ENCODE results near the gene TNFAIP3. TPM values are rescaled to one million over a fixed set of nuclear protein-coding genes. Genes with fewer than 3 reads are reported as not detected.

The TNFAIP3 gene
- total and polyA plus RNA-seq, 2 of the 8 experiments (the other 6 are each of a cell fraction or from before 2014, with no cell fraction given), result 1.6 to 2.0 TPM

- no peak overlapping the region for H3K4me3 ChIP-seq (ENCODE audit: extremely low read depth in 1 of 4, insufficient read depth in 2 of 4, low read depth in 3 of 4, low read length in 4 of 4)
- FAIRE-seq, result no peak
- ChIA-PET CTCF (ENCODE audit: partially characterized antibody) (no interaction called here), POLR2A (ENCODE audit: partially characterized antibody) (no interaction called here)
- no peak overlapping the region for H3K9ac ChIP-seq (replicated peaks in 1 of 4; ENCODE audit: extremely low read depth in 1 of 4, low read depth in 3 of 4, low read length in 3 of 4)
- H2BK15ac ChIP-seq (ENCODE audit: low read length), result no peak overlapping the region
- H3K4me2 ChIP-seq (ENCODE audit: insufficient read depth in 1 of 2, low read depth in 2 of 2, low read length in 2 of 2), result no peak overlapping the region
- H2BK12ac ChIP-seq (ENCODE audit: low read depth, low read length), result no peak overlapping the region
- no peaks in the 10 kb centered on the region for H3K23me2 ChIP-seq (ENCODE audit: low read depth, low read length)
- no peak overlapping the region for H3K14ac ChIP-seq (ENCODE audit: insufficient read length)
- H4K8ac ChIP-seq (ENCODE audit: extremely low read depth, insufficient read depth, low read length), result no peak overlapping the region
- H4K91ac ChIP-seq (replicated peaks; ENCODE audit: insufficient read length, low read length), result no peak overlapping the region
- no peaks in the 10 kb centered on the region for H3K9me3 ChIP-seq (ENCODE audit: insufficient read depth in 2 of 2, low read depth in 1 of 2, low read length in 1 of 2)
- H3K23ac ChIP-seq (ENCODE audit: insufficient read length), result no peak overlapping the region
- H3K27me3 ChIP-seq (replicated peaks in 1 of 4; ENCODE audit: control insufficient read depth in 3 of 4, extremely low read depth in 1 of 4, insufficient read depth in 3 of 4, low read length in 3 of 4), result no peaks in the 10 kb centered on the region
- no peak overlapping the region for H2BK120ac ChIP-seq (replicated peaks; ENCODE audit: low read depth, low read length)
- no peaks in the 10 kb centered on the region for H3K4me1 ChIP-seq (replicated peaks in 1 of 4; ENCODE audit: control insufficient read depth in 3 of 4, insufficient read depth in 4 of 4, low read length in 3 of 4)
- H3K56ac ChIP-seq (replicated peaks; ENCODE audit: insufficient read length, low read depth, low read length), result no peak overlapping the region
- no peak overlapping the region for H4K5ac ChIP-seq (ENCODE audit: insufficient read length, low read depth, low read length)
- WGBS, 2 experiments (ENCODE audit: extremely low coverage in 1 of 2, insufficient coverage in 1 of 2, insufficient read length in 1 of 2, insufficient replicate concordance in 2 of 2, low coverage in 1 of 2, low lambda C conversion rate in 2 of 2, missing lambda C conversion rate in 1 of 2), result 86% methylated on average over 6 of the region's 6 CpGs; no CpG with 5 or more reads in 1 of the 2 experiments
- H2AK5ac ChIP-seq (ENCODE audit: low read depth, low read length), result no peak overlapping the region
- H2BK20ac ChIP-seq (ENCODE audit: low read length), result no peak overlapping the region
- no peaks in the 10 kb centered on the region for H4K20me1 ChIP-seq (replicated peaks in 1 of 2; ENCODE audit: control insufficient read depth in 1 of 2, insufficient read depth in 2 of 2, low read length in 2 of 2)
- no peaks in the 10 kb centered on the region for H3K79me2 ChIP-seq (ENCODE audit: control insufficient read depth in 1 of 2, insufficient read depth in 2 of 2, low read length in 2 of 2)
- H2BK5ac ChIP-seq (ENCODE audit: low read depth, low read length), result no peak overlapping the region
- no peak overlapping the region for H3K4ac ChIP-seq (replicated peaks; ENCODE audit: insufficient read length, low read depth, low read length)
- H3K18ac ChIP-seq (ENCODE audit: extremely low read depth, low read length), result no peak overlapping the region
- no peaks in the 10 kb centered on the region for H3K36me3 ChIP-seq (ENCODE audit: control insufficient read depth in 2 of 4, insufficient read depth in 4 of 4, low read length in 3 of 4)
- H3K79me1 ChIP-seq (ENCODE audit: low read depth, low read length), result no peaks in the 10 kb centered on the region
- no peak for DNase-seq (ENCODE audit: low read depth in 1 of 2, low spot score in 2 of 2)
- H2AFZ ChIP-seq (ENCODE audit: low read length), result no peak overlapping the region
- no peak overlapping the region for H3K27ac ChIP-seq (ENCODE audit: low read depth, low read length)
- no peak for TF ChIP-seq RBBP5 (IDR thresholded peaks at IDR 0.05; ENCODE audit: borderline replicate concordance, low read depth, low read length)
- no peak for TF ChIP-seq SP4 (IDR thresholded peaks at IDR 0.05; ENCODE audit: low read length)
- no peak for TF ChIP-seq NRF1 (IDR thresholded peaks at IDR 0.05; ENCODE audit: low read depth, low read length)
Measured at GRCh38 chr6:137845460-137845859, 21.6 kb upstream of the TNFAIP3 start.
